GM12878 (cell line): ENCODE measurements around the gene MAP3K21.

Source experiments
- FOXK2 ChIP-seq: fragments of 450-650 bp; IDR thresholded peaks from 2 replicates; pipeline ENCODE4 v1.6.1; 2017; ENCODE audit warnings: mild to moderate bottlenecking, moderate library complexity
- IKZF1 ChIP-seq: fragments of 450-650 bp; conservative IDR thresholded peaks from 2 replicates; pipeline ENCODE4 v1.6.1; 2017; ENCODE audit warnings: antibody characterized with exemption, mild to moderate bottlenecking
- NFYB ChIP-seq: IDR thresholded peaks from 2 replicates; pipeline ENCODE4 v1.6.1; 2011; ENCODE audit warnings: low read depth, mild to moderate bottlenecking, low read length, improper control_type of control experiment, moderate library complexity; ENCODE audit not compliant: insufficient read depth
- PAX5 ChIP-seq: IDR thresholded peaks from 2 replicates; pipeline ENCODE4 v1.6.1; 2011; ENCODE audit warnings: low read depth, low read length, borderline replicate concordance
- POLR2A ChIP-seq: IDR thresholded peaks from 2 replicates; pipeline ENCODE4 v1.6.1; 2011; ENCODE audit warnings: low read depth, mild to moderate bottlenecking, low read length
- POLR2AphosphoS5 ChIP-seq: IDR thresholded peaks from 2 replicates; pipeline ENCODE4 v1.6.1; 2011; ENCODE audit warnings: mild to moderate bottlenecking, low read length, inconsistent platforms
- RAD21 ChIP-seq: IDR thresholded peaks from 2 replicates; pipeline ENCODE4 v1.6.1; 2011; ENCODE audit warnings: mild to moderate bottlenecking, low read depth, low read length, moderate library complexity; ENCODE audit not compliant: insufficient read depth
- SMC3 ChIP-seq: IDR thresholded peaks from 2 replicates; pipeline ENCODE4 v1.6.1; 2011; ENCODE audit warnings: low read length, improper control_type of control experiment, borderline replicate concordance
- TF ChIP-seq, protein P1 (sequence below), 3 experiments: IDR thresholded peaks in 2 of 3; conservative IDR thresholded peaks in 1 of 3; 2 replicates each; pipeline ENCODE4 v1.5.1; 2011; ENCODE audit warnings: low read depth in 3 of 3, low read length in 3 of 3, mild to moderate bottlenecking in 3 of 3, control low read depth in 2 of 3, moderate library complexity in 2 of 3, inconsistent platforms in 1 of 3, mixed read lengths in 1 of 3; ENCODE audit not compliant: control insufficient read depth in 2 of 3, insufficient read depth in 1 of 3; ENCODE audit errors: extremely low read depth in 1 of 3
- TF ChIP-seq, protein P2 (sequence below): IDR thresholded peaks from 2 replicates; pipeline ENCODE4 v1.6.1; 2011; ENCODE audit warnings: low read depth, mild to moderate bottlenecking, low read length, moderate library complexity, borderline replicate concordance; ENCODE audit errors: extremely low read depth

- TF ChIP-seq POLR2AphosphoS5, result no peak
- TF ChIP-seq, protein P1, sequence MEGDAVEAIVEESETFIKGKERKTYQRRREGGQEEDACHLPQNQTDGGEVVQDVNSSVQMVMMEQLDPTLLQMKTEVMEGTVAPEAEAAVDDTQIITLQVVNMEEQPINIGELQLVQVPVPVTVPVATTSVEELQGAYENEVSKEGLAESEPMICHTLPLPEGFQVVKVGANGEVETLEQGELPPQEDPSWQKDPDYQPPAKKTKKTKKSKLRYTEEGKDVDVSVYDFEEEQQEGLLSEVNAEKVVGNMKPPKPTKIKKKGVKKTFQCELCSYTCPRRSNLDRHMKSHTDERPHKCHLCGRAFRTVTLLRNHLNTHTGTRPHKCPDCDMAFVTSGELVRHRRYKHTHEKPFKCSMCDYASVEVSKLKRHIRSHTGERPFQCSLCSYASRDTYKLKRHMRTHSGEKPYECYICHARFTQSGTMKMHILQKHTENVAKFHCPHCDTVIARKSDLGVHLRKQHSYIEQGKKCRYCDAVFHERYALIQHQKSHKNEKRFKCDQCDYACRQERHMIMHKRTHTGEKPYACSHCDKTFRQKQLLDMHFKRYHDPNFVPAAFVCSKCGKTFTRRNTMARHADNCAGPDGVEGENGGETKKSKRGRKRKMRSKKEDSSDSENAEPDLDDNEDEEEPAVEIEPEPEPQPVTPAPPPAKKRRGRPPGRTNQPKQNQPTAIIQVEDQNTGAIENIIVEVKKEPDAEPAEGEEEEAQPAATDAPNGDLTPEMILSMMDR (IDR thresholded peaks at IDR 0.05 in 2 of 3, conservative IDR thresholded peaks at IDR 0.05 in 1 of 3; ENCODE audit: control insufficient read depth in 2 of 3, extremely low read depth in 1 of 3, insufficient read depth in 1 of 3, low read depth in 3 of 3, low read length in 3 of 3), result no peak
- TF ChIP-seq PAX5, result no peak
- no peak for TF ChIP-seq POLR2A
- TF ChIP-seq NFYB, result no peak
- TF ChIP-seq IKZF1, result no peak
- no peak for TF ChIP-seq SMC3
- no peak for TF ChIP-seq FOXK2
- no peak for TF ChIP-seq RAD21
- TF ChIP-seq, protein P2, sequence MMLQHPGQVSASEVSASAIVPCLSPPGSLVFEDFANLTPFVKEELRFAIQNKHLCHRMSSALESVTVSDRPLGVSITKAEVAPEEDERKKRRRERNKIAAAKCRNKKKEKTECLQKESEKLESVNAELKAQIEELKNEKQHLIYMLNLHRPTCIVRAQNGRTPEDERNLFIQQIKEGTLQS, result no peak
Observed at GRCh38 chr1:233372218-233373120, 44.9 kb downstream of the MAP3K21 start.
